Hepatocyte (in vitro differentiated cells): ENCODE data around the gene TNN.

Experiments
- EZH2 ChIP-seq: fragments of 200-600 bp; sonication (generic); IDR thresholded peaks from 2 replicates; pipeline ENCODE4 v1.6.1; 2016; ENCODE audit warnings: antibody characterized with exemption, mild to moderate bottlenecking, borderline replicate concordance
- TF ChIP-seq, protein P1 (sequence below): fragments of 200-600 bp; sonication (generic); IDR thresholded peaks from 2 replicates; pipeline ENCODE4 v1.5.1; 2016; ENCODE audit warnings: antibody characterized with exemption, mild to moderate bottlenecking; ENCODE audit not compliant: poor library complexity

DNA sequence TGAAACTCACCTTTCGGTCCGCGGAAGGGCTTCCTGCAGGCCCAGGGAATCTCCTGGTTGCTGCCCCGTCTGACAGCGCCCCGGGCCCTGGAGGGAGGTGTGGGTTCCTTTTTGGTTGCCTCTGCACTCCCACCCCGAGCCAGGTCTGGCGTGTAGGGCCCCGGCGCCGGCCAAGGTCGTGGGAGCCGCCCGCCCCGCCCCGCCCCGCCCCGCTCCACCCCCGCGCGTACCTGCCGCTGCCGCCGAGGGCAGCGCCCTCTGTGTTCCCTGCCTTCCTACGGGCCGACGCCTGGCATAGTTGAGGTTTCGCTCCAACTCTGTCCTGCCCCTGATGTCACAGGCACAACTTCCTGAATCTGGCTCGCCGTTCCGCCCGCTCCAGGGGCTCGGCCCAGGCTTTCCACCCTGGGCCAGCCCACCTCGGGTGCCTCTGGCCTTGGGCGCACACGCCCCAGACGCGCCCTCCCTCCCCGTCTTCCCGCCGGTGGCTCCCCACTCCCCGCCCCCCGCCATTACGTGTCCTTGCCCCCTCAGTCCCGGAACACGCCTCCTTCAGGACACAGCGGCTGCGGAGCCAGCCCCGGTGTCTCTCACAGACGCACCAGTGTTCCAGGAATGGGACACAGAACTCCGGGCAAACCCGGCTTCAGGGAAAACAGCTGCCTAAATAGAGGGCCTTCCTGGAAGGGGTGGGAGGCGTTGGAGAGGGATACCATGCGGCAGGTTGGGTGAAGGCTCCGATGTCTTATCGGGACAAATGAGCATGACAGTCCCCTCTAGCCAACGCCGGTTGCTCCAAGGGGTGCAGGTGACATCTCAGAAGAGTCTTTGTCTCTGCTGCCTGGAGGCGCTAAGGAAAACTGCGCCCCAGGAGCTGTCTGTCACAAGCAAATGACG is 125.2 kb downstream of the TNN start, which contains the start of gene KIAA0040:
- TF ChIP-seq EZH2: no peak
- TF ChIP-seq, protein P1, sequence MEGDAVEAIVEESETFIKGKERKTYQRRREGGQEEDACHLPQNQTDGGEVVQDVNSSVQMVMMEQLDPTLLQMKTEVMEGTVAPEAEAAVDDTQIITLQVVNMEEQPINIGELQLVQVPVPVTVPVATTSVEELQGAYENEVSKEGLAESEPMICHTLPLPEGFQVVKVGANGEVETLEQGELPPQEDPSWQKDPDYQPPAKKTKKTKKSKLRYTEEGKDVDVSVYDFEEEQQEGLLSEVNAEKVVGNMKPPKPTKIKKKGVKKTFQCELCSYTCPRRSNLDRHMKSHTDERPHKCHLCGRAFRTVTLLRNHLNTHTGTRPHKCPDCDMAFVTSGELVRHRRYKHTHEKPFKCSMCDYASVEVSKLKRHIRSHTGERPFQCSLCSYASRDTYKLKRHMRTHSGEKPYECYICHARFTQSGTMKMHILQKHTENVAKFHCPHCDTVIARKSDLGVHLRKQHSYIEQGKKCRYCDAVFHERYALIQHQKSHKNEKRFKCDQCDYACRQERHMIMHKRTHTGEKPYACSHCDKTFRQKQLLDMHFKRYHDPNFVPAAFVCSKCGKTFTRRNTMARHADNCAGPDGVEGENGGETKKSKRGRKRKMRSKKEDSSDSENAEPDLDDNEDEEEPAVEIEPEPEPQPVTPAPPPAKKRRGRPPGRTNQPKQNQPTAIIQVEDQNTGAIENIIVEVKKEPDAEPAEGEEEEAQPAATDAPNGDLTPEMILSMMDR: peak; percentile 3
